Pancreas (tissue), 10 donors: ENCODE data around the gene WWOX. TPM values are rescaled to one million over a fixed set of nuclear protein-coding genes. Genes with fewer than 3 reads are reported as not detected.

Source experiments
- ATAC-seq, 4 donors: fragments of 200-7000 bp; cut with Tn5 transposase; one replicate each; pipeline versions ENCODE4 v1.8.0 to v1.9.1; 2020; ENCODE audit warnings: mild to moderate bottlenecking in 4 of 4, moderate library complexity in 4 of 4
- DNase-seq, 6 donors: peaks; one replicate each; pipeline ENCODE4 v3.0.0-alpha.2; 2020
- FAIRE-seq: peaks from 2 replicates; lab custom pipeline; 2012; peaks lifted over from hg19 to GRCh38; lab: Jason Lieb, UNC
- H3K27ac ChIP-seq, 4 donors: fragments of 200-600 bp; sonication (generic); 1 replicate in 3 of 4; 2 replicates in 1 of 4; pipeline versions ENCODE4 v1.5.0 to v1.8.0; 2020
- H3K27me3 ChIP-seq, 4 donors: fragments of 200-600 bp; one replicate each; pipeline ENCODE4 v1.8.0; 2021
- H3K36me3 ChIP-seq, 3 donors: fragments of 200-600 bp; sonication (generic) in 1 of 3; one replicate each; pipeline versions ENCODE4 v1.5.0 to v1.8.0; 2020 to 2021
- H3K4me1 ChIP-seq, 3 donors: fragments of 200-600 bp; one replicate each; pipeline ENCODE4 v1.8.0; 2021
- H3K4me3 ChIP-seq, 4 donors: fragments of 200-600 bp; sonication (generic) in 2 of 4; one replicate each; pipeline versions ENCODE4 v1.5.0 to v1.8.0; 2020 to 2021
- H3K9me3 ChIP-seq, 4 donors: fragments of 200-600 bp; one replicate each; pipeline ENCODE4 v1.8.0; 2021
- WGBS, 2 donors: extraction: QIAGEN DNeasy Blood & Tissue Kit; methylation state at CpG; one replicate each; pipeline ENCODE4 v1.1.7; 2013; 5-methylcytosine and 5-hydroxymethylcytosine counted together
- intact Hi-C, 3 donors: fragments of 100-400 bp; cut with DNase I; formaldehyde crosslinking; loops; one replicate each; pipeline versions ENCODE4 v1.11.1 to v1.14.2; 2022
- polyA plus RNA-seq, 2 donors: library from polyadenylated mRNA; stranded (reverse); fragments of 200-250 nt; gene quantifications; one replicate each; pipeline ENCODE4 v1.2.3, GENCODE V29; 2013
- total RNA-seq, 6 donors: library from RNA; stranded (reverse); fragmentation: NEBNext Ultra II Directional in 4 of 6; extraction: Animal tissue kit (Norgen Biotek cat#: 25700) in 4 of 6; gene quantifications; one replicate each; pipeline versions ENCODE4 v1.2.1 to v1.2.4, GENCODE V29; 2021 to 2023
- TF ChIP-seq, protein P1 (sequence below), 4 donors: fragments of 200-600 bp; sonication (generic) in 3 of 4; IDR thresholded peaks; one replicate each; pipeline versions ENCODE4 v1.5.0 to v1.8.0; 2021; ENCODE audit warnings: antibody characterized with exemption in 4 of 4
- donor health status: healthy with polysubstance abuse.
- donor health status: DM: no; HTN: no; CAD: no; lungs with moderate emphysema.
- donor health status: DM: no; HTN: no; CAD: no.
- donor health status: control.
- donor health status: control.
- donor health status: Bipolar disorder and iron deficiency.
- donor health status: DM: yes; HTN: yes; CAD: no.
- donor health status: DM: no; HTN: no; CAD: no.
- donor health status: DM: no; HTN: no; CAD: no.
- donor health status: DM: yes; HTN: yes; CAD: no.

The WWOX gene
- total and polyA plus RNA-seq, 8 donors, result 6.8 to 14.4 (median 10.8) TPM

DNA sequence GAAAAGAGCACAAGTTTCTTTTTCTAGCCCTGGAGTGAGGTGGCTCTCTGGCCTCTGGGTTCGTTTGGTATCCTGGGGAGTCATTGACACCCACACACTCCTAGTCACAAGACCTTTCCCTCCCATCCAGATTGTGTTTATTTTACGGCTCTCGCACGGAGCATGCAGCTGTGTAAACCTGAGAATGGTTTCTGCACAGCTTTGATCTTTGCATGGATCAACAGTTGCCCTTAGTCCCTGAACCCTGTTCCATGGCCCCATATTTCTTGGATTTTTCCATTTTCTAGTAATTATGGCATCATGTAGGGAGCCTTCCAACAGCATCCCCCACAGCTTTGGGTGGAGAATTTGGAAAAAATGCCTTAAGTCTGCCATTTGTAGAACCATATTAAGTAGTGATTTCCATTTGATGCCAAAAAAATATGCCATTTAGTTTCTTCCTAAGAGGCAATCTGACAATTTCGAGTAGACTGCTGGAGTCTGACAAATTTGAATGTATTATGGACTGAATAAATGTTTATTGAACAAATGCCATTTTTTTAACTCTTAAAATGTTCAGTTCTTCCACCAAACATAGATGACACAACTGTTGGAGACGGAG is 197.7 kb downstream of the WWOX start:
- Histone ChIP-seq H3K4me1 (peaks cover 0 to 15% (median 12%) of the 10 kb centered on the region in 3 donors), H3K36me3 (no peaks in the 10 kb centered on the region), H3K4me3 (no peak overlapping the region), H3K9me3 (no peaks in the 10 kb centered on the region), H3K27ac (no peak overlapping the region), H3K27me3 (no peaks in the 10 kb centered on the region)
- DNase-seq (peak in 1 of 6 donors; percentile 24), FAIRE-seq (no peak), ATAC-seq (peak in 3 of 4 donors; percentile 65 to 74 (median 69))
- 38 to 48% methylated on average over 6 of the region's 6 CpGs for WGBS, 2 donors
- intact Hi-C loops, result no loop called here
- TF ChIP-seq, protein P1, sequence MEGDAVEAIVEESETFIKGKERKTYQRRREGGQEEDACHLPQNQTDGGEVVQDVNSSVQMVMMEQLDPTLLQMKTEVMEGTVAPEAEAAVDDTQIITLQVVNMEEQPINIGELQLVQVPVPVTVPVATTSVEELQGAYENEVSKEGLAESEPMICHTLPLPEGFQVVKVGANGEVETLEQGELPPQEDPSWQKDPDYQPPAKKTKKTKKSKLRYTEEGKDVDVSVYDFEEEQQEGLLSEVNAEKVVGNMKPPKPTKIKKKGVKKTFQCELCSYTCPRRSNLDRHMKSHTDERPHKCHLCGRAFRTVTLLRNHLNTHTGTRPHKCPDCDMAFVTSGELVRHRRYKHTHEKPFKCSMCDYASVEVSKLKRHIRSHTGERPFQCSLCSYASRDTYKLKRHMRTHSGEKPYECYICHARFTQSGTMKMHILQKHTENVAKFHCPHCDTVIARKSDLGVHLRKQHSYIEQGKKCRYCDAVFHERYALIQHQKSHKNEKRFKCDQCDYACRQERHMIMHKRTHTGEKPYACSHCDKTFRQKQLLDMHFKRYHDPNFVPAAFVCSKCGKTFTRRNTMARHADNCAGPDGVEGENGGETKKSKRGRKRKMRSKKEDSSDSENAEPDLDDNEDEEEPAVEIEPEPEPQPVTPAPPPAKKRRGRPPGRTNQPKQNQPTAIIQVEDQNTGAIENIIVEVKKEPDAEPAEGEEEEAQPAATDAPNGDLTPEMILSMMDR (IDR thresholded peaks at IDR 0.05), result no peak

DNA sequence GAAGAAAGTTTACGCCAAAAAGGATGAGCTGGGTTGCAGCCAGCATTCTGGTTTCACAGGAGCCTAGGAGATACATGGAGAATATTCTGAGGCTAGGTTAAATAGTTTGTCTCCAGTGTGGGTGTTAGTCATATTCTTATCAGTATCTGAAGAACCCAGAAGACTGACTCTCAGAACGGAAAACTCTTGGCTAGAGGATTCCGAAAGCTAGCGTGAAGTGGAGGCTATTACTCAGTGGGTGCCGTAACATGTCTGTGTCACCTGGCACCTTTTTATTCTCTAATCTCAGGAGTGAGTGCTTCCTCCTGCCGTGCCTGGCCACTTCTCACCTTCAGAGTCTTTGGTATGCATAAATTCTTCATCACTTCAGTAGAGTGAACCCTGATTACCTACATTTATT is 199.5 kb downstream of the WWOX start:
- 92% methylated on average over 6 of the region's 6 CpGs for WGBS, 2 donors

DNA sequence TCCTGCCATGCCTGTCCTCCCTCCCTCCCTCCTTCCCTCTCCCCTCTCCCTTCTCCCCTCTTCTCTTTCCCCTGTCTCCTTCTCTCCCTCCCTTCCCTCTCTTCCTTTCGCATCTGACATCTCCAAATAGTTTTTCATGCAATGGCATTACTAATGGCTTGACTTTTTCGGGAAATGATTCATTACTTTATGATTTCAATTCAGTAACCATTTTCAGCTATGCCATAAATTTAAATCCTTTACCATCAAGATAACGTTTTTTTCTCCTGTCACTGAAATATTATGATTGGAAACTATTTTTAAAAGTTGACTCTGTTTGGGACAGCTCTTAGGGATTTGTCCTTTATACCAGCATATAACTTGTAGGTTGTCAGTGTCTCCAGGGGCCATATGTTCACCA is 201.0 kb downstream of the WWOX start:
- H3K4me1 ChIP-seq, result peaks cover 0 to 4% (median 3%) of the 10 kb centered on the region in 3 donors
- WGBS, 2 donors, result 71 to 76% methylated on average over 3 of the region's 3 CpGs
- no peak overlapping the region for H3K4me3 ChIP-seq
- ATAC-seq, result no peak
- no peaks in the 10 kb centered on the region for H3K36me3 ChIP-seq
- H3K27me3 ChIP-seq, result no peaks in the 10 kb centered on the region
- intact Hi-C loops, result no loop called here
- H3K9me3 ChIP-seq, result no peaks in the 10 kb centered on the region
- no peak overlapping the region for H3K27ac ChIP-seq
- DNase-seq, result no peak
- FAIRE-seq, result no peak
- TF ChIP-seq, protein P1 (IDR thresholded peaks at IDR 0.05), result no peak

More for the DNA sequence above, 199.5 kb downstream of the WWOX start:
- ATAC-seq (no peak), FAIRE-seq (no peak), DNase-seq (no peak)
- Histone ChIP-seq H3K4me3 (no peak overlapping the region), H3K36me3 (no peaks in the 10 kb centered on the region), H3K27ac (no peak overlapping the region), H3K4me1 (peaks cover 0 to 5% (median 3%) of the 10 kb centered on the region in 3 donors), H3K9me3 (no peaks in the 10 kb centered on the region), H3K27me3 (no peaks in the 10 kb centered on the region)
- TF ChIP-seq, protein P1 (IDR thresholded peaks at IDR 0.05), result no peak
- intact Hi-C loops, result no loop called here

DNA sequence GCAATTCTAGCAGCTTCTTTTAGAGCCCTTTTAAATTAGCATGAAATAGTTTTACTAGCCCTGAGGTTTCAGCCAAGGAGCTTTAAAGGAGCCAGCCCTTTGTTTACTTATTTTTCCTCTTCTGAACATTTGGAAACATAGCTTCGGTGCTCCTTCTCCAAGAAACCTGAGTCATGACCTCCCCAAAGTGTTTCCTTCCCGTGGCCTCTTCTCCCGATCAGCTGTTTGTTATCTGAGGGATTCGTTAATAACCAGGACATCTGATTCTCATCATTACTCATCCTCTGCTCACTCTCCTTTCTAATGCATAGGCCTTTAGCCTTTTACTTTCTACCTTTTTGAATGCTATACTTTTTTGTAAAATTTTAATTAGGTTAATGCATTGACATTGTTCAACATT is 204.5 kb downstream of the WWOX start:
- TF ChIP-seq, protein P1 (IDR thresholded peaks at IDR 0.05), result no peak
- no peak overlapping the region for H3K4me3 ChIP-seq
- H3K27me3 ChIP-seq, result no peaks in the 10 kb centered on the region
- no peaks in the 10 kb centered on the region for H3K36me3 ChIP-seq
- DNase-seq, result no peak
- intact Hi-C loops, result no loop called here
- no peak overlapping the region for H3K27ac ChIP-seq
- peak in 1 of 4 donors; percentile 13 for ATAC-seq
- FAIRE-seq, result no peak
- WGBS, 2 donors, result 83% methylated on average over 4 of the region's 4 CpGs
- no peaks in the 10 kb centered on the region for H3K9me3 ChIP-seq
- peaks cover 0 to 11% (median 0%) of the 10 kb centered on the region in 3 donors for H3K4me1 ChIP-seq

DNA sequence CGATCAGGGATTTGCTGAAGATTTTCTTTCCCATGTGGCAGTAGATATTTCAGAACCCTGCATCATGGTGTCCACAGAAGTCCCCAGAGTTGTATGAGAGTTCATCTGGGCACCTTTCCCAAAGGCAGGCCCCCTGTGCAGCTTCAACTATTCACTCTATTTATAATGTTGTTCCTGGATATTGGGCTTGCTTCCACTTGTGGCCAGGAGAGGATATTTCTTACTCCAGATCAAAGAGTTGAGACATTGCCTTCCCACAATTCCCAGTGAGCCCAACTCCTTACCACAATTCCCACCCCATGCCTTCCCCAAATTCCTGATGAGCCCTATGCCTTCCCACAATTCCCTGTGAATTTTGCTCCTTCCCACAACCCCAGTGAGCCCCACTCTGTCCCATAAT is 206.9 kb downstream of the WWOX start:
- no peak overlapping the region for H3K27ac ChIP-seq
- H3K9me3 ChIP-seq, result no peaks in the 10 kb centered on the region
- H3K4me3 ChIP-seq, result no peak overlapping the region
- H3K4me1 ChIP-seq, result peaks cover 6 to 22% (median 9%) of the 10 kb centered on the region in 3 donors
- ATAC-seq (no peak), FAIRE-seq (no peak), DNase-seq (no peak)
- 96 to 100% methylated on average over 1 of the region's 1 CpG for WGBS, 2 donors
- H3K27me3 ChIP-seq, result no peaks in the 10 kb centered on the region
- TF ChIP-seq, protein P1 (IDR thresholded peaks at IDR 0.05), result no peak
- intact Hi-C loops, result no loop called here
- no peaks in the 10 kb centered on the region for H3K36me3 ChIP-seq
